Activated T-helper 2 cell treated with anti-CD3 and anti-CD28 coated beads, Interferon-gamma antibody, Interleukin-2, Interleukin-4, amounts not matched to agents 10 μg/mL and 5 μg/mL and 100 μg/mL, durations not matched to agents 14 hours and 24 hours and 36 hours (primary cell): ENCODE measurements around the gene FAM222A. TPM values are rescaled to one million over a fixed set of nuclear protein-coding genes. Genes with fewer than 3 reads are reported as not detected.
A peak's percentile ranks its signal among the peaks of the same experiment; 100 is the strongest.

ENCODE experiments used
- DNase-seq: peaks from one replicate; pipeline ENCODE4 v3.0.0; 2021; ENCODE audit warnings: low spot score
- H3K27ac Mint-ChIP-seq: one replicate; pipeline ENCODE4 v1.8.0; 2021; ENCODE audit warnings: mixed read lengths
- H3K27me3 Mint-ChIP-seq: one replicate; pipeline ENCODE4 v1.8.0; 2021; ENCODE audit warnings: low read depth, mixed read lengths
- H3K36me3 Mint-ChIP-seq: one replicate; pipeline ENCODE4 v1.8.0; 2021; ENCODE audit warnings: low read depth, mixed read lengths
- H3K4me1 Mint-ChIP-seq: one replicate; pipeline ENCODE4 v1.8.0; 2021; ENCODE audit warnings: low read depth, mixed read lengths
- H3K4me3 Mint-ChIP-seq: one replicate; pipeline ENCODE4 v1.8.0; 2021; ENCODE audit warnings: low read depth, mild to moderate bottlenecking, moderate library complexity, mixed read lengths
- H3K9me3 Mint-ChIP-seq: one replicate; pipeline ENCODE4 v1.8.0; 2021; ENCODE audit warnings: mixed read lengths
- intact Hi-C: fragments of 100-400 bp; cut with micrococcal nuclease; formaldehyde crosslinking; loops from one replicate; pipeline ENCODE4 v1.15.1; 2023
- total RNA-seq: library from RNA; stranded (reverse); gene quantifications from 2 replicates; pipeline ENCODE4 v1.2.3, GENCODE V29; 2022

The FAM222A gene
- total RNA-seq, 1 donor from 2014 or later: 1.6 TPM

DNA sequence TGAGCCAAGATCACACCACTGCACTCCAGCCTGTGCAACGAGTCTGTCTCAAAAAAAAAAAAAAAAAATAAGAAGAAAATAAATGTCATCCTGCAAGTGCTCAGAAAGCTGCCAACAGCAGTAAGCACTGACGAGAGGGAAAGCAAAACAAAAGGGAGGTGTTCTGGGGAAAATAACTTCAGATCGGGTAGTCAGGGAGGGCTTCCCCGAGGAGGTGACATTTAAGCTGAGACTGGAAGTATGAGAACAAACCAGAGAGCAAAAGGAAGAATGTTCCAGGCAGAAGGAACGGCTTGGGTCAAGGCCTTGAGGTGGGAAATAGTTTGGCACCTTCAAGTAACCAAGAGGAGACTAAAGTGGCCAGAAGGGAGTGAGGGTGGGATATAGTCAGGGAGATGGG is 4.7 kb upstream of the FAM222A start:
- no peak for DNase-seq
- intact Hi-C loops: no loop called here
- H3K9me3 Mint-ChIP-seq: no peaks in the 10 kb centered on the region
- H3K4me3 Mint-ChIP-seq: no peak overlapping the region
- H3K27me3 Mint-ChIP-seq: peaks cover 18% of the 10 kb centered on the region
- no peak overlapping the region for H3K27ac Mint-ChIP-seq
- H3K36me3 Mint-ChIP-seq: no peaks in the 10 kb centered on the region
- no peaks in the 10 kb centered on the region for H3K4me1 Mint-ChIP-seq

DNA sequence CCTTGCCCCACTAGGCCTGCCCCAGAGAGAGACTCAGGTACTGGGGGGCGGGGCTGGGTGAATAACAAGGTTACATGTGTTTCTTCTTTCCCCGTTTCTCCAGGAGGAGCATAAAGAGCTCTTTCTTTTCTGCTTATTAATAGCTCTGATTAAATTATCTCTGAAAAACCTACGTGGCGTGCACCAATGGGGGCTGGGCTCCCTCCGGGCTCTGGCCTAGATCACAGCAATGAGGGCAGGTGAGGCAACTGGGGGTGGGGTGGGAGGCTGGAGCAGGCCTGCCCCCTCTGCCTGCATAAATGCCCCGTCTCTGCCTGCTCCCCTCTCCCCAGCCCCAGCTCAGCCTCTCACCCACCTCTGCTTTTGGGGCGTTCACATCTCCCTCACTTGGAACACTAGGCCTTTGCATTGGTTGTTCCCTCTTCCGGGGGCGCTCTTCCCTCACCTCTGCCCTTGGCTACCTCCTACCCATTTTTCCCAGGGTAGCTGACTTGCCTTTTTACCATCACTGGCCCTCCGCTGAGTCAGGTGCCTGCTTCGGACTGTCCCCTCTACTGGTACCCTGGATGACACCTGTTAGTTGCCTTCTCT is 4.1 kb upstream of the FAM222A start:
- no peak overlapping the region for H3K27ac Mint-ChIP-seq
- no peak overlapping the region for H3K4me3 Mint-ChIP-seq
- H3K36me3 Mint-ChIP-seq: no peaks in the 10 kb centered on the region
- peaks cover 18% of the 10 kb centered on the region for H3K27me3 Mint-ChIP-seq
- intact Hi-C loops: no loop called here
- DNase-seq: no peak
- no peaks in the 10 kb centered on the region for H3K4me1 Mint-ChIP-seq
- no peaks in the 10 kb centered on the region for H3K9me3 Mint-ChIP-seq

DNA sequence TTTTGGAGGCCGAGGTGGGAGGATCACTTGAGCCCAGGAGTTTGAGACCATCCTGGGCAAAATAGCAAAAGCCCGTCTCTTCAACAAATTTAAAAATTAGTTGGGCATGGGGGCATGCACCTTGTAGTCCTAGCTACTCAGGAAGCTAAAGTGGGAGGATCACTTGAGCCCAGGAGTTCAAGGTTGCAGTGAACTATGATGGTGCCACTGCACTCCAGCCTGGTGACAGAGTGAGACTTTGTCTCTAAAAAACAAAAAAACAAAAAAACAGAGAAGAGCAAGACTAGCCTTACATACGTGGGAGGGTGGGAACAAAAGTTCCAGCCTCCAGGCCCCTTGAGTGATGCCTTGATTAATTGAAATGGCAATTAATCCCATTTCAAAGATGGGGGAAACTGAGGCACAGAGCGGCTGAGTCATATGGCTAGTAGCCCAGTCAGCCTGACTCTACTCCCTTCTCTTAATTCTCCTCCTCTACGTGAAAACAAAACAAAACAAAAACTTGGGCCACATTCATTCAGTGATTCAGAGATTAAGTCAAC is 3.3 kb upstream of the FAM222A start:
- H3K4me1 Mint-ChIP-seq: no peaks in the 10 kb centered on the region

DNA sequence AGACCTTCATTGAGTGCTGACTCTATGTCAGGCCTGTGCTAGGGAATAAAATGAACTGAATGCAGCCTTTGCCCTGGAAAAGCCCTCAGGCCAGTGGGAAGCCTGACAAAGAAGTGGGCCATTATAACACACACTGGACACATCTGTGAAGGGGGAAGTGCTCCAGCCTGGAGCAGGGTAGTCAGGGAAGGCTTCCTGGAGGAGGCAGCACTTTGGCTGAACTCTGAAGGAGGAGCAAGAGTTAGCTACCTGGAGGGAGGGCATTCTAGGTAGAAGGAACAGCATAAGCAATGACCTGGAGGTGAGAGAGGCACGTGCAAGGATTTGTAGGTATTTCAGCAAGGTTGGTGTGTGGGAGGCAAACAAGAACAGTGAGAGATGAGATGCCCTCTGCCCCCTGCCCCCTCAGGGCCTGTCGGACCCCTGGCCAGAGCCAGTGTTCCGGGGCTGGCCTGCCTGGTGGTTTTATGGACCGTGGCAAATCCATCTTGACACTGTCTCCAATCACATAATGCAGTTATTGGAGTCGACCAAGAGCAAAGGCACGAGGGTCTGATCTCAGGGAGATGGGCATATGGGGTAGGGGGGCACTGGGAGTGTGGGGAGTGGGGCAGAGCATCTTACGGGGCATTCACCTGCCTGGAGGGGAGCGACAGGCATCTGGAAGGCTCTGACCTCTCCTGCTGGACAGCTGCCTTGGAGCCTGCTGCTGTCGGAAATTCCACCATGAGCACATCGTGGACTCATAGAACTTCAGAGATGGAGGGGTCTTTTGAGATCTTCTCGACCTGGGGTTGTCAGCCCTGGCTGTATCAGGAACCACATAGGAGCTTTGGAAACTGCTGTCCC is 2.7 kb upstream of the FAM222A start:
- intact Hi-C loops: loop anchor here (5.0 to 10.0 kb wide), 3 partner anchors 291 to 554 kb away; partner anchors contain the start of gene IFT81
- no peaks in the 10 kb centered on the region for H3K4me1 Mint-ChIP-seq
- DNase-seq: no peak
- H3K4me3 Mint-ChIP-seq: no peak overlapping the region
- no peaks in the 10 kb centered on the region for H3K36me3 Mint-ChIP-seq
- H3K27ac Mint-ChIP-seq: no peak overlapping the region
- peaks cover 22% of the 10 kb centered on the region for H3K27me3 Mint-ChIP-seq
- H3K9me3 Mint-ChIP-seq: no peaks in the 10 kb centered on the region

More for the DNA sequence above, 3.3 kb upstream of the FAM222A start:
- no peak overlapping the region for H3K27ac Mint-ChIP-seq
- H3K36me3 Mint-ChIP-seq: no peaks in the 10 kb centered on the region
- H3K27me3 Mint-ChIP-seq: peaks cover 18% of the 10 kb centered on the region
- no peaks in the 10 kb centered on the region for H3K9me3 Mint-ChIP-seq
- intact Hi-C loops: loop anchor here (5.0 to 10.0 kb wide), 3 partner anchors 292 to 553 kb away; partner anchors contain the start of gene IFT81
- DNase-seq: no peak
- H3K4me3 Mint-ChIP-seq: no peak overlapping the region

DNA sequence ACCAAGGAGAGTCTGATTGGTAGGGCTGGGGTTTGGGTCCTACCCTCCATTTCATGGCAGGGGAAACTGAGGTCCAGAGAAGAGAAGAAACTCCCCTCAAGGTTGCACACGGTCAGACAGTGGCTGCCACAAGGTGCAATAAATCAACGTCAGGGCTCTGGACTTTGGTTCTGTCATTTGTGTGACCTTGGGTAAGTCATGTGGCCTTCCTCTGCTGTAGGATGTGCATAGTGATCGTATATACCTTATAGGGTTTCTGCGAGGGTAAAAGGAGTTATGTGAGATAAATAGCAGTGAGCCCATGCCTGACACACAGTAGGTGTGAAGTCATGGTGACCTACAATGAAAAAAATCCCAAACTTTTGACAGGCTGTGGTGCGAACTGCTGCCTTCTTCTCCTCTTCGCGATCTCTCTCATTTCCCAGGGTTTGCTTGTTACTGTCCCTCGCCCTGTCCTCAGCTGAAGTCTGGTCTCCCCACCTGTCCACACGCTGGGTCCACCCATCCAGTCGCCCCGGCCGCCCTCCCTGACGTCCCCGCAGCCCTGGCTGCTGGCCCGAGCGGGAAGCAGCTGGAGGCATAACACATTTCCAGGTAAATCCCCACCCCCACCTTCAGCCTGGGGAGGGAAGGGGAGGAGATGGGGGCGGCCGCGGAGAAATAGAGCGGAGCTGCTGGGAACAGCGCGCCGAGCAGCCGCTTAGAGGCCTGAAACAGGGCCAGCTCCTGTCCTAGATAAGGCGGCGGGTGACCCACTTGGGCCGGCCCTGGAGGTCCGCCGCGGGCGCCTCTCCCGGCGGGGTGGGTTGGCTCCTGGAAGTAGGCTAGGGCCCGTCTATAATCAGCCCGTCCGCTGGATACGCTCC is 1.8 kb upstream of the FAM222A start:
- no peaks in the 10 kb centered on the region for H3K36me3 Mint-ChIP-seq
- no peak overlapping the region for H3K4me3 Mint-ChIP-seq
- peaks cover 31% of the 10 kb centered on the region for H3K27me3 Mint-ChIP-seq
- no peaks in the 10 kb centered on the region for H3K9me3 Mint-ChIP-seq
- no peak overlapping the region for H3K27ac Mint-ChIP-seq
- H3K4me1 Mint-ChIP-seq: no peaks in the 10 kb centered on the region
- intact Hi-C loops: loop anchor here (5.0 to 10.0 kb wide), 3 partner anchors 290 to 555 kb away; partner anchors contain the start of gene IFT81
- no peak for DNase-seq

DNA sequence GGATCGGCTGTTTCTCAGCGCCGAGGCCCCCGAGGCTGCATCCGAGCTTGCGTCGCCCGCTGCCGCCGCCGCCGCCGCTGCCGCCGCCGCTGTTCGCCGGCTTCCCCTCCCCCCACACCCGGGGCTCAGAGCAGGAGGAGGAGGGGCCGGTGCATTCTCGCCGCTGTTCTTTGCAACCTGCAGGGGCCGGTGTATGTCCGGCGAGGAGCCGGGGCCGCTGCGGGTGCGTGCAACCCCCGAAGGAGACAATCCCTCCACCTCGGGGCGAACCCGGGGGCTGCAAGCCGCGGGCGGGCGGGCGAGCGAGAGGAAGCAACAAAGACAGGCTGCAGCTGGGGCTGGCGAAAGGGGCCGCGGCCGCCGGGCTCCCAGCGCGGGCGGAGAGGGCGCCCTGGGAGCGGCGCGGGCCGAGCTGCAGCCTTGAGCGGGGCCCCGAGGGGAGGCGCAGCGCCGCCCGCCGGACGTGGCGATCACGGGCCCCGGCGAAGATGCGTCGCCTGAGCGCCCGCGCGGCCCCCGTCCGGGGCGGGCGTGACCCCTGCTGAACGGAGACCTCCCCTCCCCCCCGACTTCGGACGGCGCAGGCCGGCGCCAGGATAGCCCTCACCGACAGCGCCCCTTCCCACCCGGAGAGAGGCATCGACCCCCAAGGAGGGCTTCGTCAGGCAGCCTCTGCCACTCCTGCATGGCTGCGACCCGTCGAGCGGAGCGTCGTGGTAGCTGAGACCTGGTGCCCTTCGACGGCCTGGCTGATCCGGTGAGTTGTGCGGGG is 702 bp downstream of the FAM222A start:
- H3K36me3 Mint-ChIP-seq: no peaks in the 10 kb centered on the region
- DNase-seq: peak; percentile 39
- intact Hi-C loops: loop anchor here (5.0 to 10.0 kb wide), 3 partner anchors 288 to 557 kb away; partner anchors contain the start of gene IFT81

GRCh38 chr12:109714913-109715244 is 1.3 kb downstream of the FAM222A start:
- peak overlapping the region; percentile 33 for H3K4me3 Mint-ChIP-seq

More for the DNA sequence above, 702 bp downstream of the FAM222A start:
- Mint-ChIP-seq H3K4me3 (peak overlapping the region; percentile 66), H3K27ac (no peak overlapping the region), H3K4me1 (no peaks in the 10 kb centered on the region), H3K9me3 (no peaks in the 10 kb centered on the region), H3K27me3 (peaks cover 50% of the 10 kb centered on the region)

GRCh38 chr12:109715310-109716091 is 1.9 kb downstream of the FAM222A start:
- H3K27me3 Mint-ChIP-seq: peaks cover 51% of the 10 kb centered on the region
- peak overlapping the region; percentile 33 for H3K4me3 Mint-ChIP-seq
- no peaks in the 10 kb centered on the region for H3K9me3 Mint-ChIP-seq
- DNase-seq: no peak
- H3K36me3 Mint-ChIP-seq: no peaks in the 10 kb centered on the region
- H3K4me1 Mint-ChIP-seq: no peaks in the 10 kb centered on the region
- no peak overlapping the region for H3K27ac Mint-ChIP-seq
- intact Hi-C loops: loop anchor here (10.0 kb wide), 1 partner anchor 409 kb away; the partner anchor contains the start of gene IFT81

More at GRCh38 chr12:109714913-109715244, 1.3 kb downstream of the FAM222A start:
- Mint-ChIP-seq H3K27ac (no peak overlapping the region), H3K36me3 (no peaks in the 10 kb centered on the region), H3K27me3 (peaks cover 52% of the 10 kb centered on the region), H3K9me3 (no peaks in the 10 kb centered on the region), H3K4me1 (no peaks in the 10 kb centered on the region)
- intact Hi-C loops: loop anchor here (5.0 to 10.0 kb wide), 3 partner anchors 287 to 558 kb away; partner anchors contain the start of gene IFT81
- no peak for DNase-seq

- intact Hi-C loops: loop anchor here (10.0 kb wide), 1 partner anchor 409 kb away; the partner anchor contains the start of gene IFT81
- H3K36me3 Mint-ChIP-seq: no peaks in the 10 kb centered on the region
- no peak for DNase-seq
- no peak overlapping the region for H3K27ac Mint-ChIP-seq
- no peaks in the 10 kb centered on the region for H3K4me1 Mint-ChIP-seq
- H3K27me3 Mint-ChIP-seq: peaks cover 47% of the 10 kb centered on the region
- H3K9me3 Mint-ChIP-seq: no peaks in the 10 kb centered on the region
- H3K4me3 Mint-ChIP-seq: no peak overlapping the region
These were observed 2.5 kb downstream of the FAM222A start for GRCh38 chr12:109716092-109716479.

GRCh38 chr12:109716512-109717389 is 3.1 kb downstream of the FAM222A start:
- intact Hi-C loops: loop anchor here (10.0 kb wide), 1 partner anchor 408 kb away; the partner anchor contains the start of gene IFT81
- Mint-ChIP-seq H3K36me3 (no peaks in the 10 kb centered on the region), H3K27me3 (peaks cover 41% of the 10 kb centered on the region), H3K27ac (no peak overlapping the region), H3K4me1 (no peaks in the 10 kb centered on the region), H3K9me3 (no peaks in the 10 kb centered on the region), H3K4me3 (no peak overlapping the region)
- DNase-seq: no peak
